Transverse colon (tissue), 3 donors: ENCODE results near the gene PMAIP1.

Source experiments
- EP300 ChIP-seq: sonication (generic); formaldehyde crosslinking; IDR thresholded peaks from one replicate; pipeline ENCODE4 v1.6.1; 2017; ENCODE audit warnings: antibody characterized with exemption, low read depth
- POLR2A ChIP-seq: fragments of 450-650 bp; IDR thresholded peaks from one replicate; pipeline ENCODE4 v1.6.1; 2016; ENCODE audit warnings: antibody characterized with exemption, mild to moderate bottlenecking, moderate library complexity
- TF ChIP-seq, protein P1 (sequence below), 5 experiments: fragments of 200-600 bp in 3 of 5; fragments of 450-650 bp in 2 of 5; sonication (generic) in 3 of 5; IDR thresholded peaks; 1 replicate in 2 of 5; 2 replicates in 3 of 5; pipeline ENCODE4 v1.5.1; 2016 to 2017; ENCODE audit warnings: antibody characterized with exemption in 5 of 5, inconsistent platforms in 3 of 5, mild to moderate bottlenecking in 2 of 5, moderate library complexity in 1 of 5

DNA sequence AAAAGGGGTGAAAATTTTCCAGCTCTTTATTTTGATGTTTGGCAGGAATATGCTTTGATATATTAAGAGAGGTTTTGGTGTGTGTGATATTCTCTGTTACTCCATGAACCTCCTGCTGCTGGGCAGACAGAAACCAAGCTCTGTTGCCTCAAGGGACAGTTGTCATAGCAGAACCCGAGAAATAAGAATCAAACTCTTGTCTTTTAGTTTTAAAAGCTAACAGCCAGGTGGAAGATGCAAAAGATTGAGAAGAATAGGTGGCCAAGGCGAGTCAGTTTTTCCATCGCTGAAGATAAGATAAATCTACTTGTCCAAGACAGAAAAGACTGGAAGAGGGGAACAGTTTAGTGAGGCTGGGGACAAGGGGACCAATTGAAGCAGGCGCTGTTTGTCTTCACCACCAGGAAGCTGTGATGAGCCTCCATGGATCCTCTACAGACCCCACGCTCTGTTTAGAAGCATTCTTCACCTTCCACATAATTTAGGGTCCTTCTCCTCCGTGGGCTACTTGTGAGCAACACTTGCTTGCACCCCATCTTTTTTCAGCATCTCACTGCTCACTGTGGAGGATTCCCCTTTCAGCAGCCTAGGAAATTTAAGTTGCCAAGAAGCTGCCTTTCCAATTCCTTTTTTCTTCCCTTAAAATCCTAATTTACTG lies 23.9 kb downstream of the PMAIP1 start:
- TF ChIP-seq, protein P1, sequence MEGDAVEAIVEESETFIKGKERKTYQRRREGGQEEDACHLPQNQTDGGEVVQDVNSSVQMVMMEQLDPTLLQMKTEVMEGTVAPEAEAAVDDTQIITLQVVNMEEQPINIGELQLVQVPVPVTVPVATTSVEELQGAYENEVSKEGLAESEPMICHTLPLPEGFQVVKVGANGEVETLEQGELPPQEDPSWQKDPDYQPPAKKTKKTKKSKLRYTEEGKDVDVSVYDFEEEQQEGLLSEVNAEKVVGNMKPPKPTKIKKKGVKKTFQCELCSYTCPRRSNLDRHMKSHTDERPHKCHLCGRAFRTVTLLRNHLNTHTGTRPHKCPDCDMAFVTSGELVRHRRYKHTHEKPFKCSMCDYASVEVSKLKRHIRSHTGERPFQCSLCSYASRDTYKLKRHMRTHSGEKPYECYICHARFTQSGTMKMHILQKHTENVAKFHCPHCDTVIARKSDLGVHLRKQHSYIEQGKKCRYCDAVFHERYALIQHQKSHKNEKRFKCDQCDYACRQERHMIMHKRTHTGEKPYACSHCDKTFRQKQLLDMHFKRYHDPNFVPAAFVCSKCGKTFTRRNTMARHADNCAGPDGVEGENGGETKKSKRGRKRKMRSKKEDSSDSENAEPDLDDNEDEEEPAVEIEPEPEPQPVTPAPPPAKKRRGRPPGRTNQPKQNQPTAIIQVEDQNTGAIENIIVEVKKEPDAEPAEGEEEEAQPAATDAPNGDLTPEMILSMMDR (IDR thresholded peaks at IDR 0.05) = no peak
- TF ChIP-seq POLR2A (no peak), EP300 (no peak)
